Neural progenitor cell (in vitro differentiated cells): ENCODE measurements around the gene SMU1.

Experiments
- CTCF ChIP-seq: fragments of 200-600 bp; sonication (generic); IDR thresholded peaks from 2 replicates; pipeline ENCODE4 v1.5.1; 2017; ENCODE audit warnings: antibody characterized with exemption, mild to moderate bottlenecking
- EZH2 ChIP-seq: fragments of 200-600 bp; sonication (generic); IDR thresholded peaks from 2 replicates; pipeline ENCODE4 v1.6.1; 2017; ENCODE audit warnings: antibody characterized with exemption, mild to moderate bottlenecking, moderate library complexity
- EZH2phosphoT487 ChIP-seq: fragments of 200-600 bp; sonication (generic); IDR thresholded peaks from 2 replicates; pipeline ENCODE4 v1.6.1; 2017; ENCODE audit warnings: antibody characterized with exemption

GRCh38 chr9:33025572-33026342 is 50.7 kb downstream of the SMU1 start:
- TF ChIP-seq EZH2 (no peak), CTCF (no peak), EZH2phosphoT487 (no peak)
